Measurements from ENCODE around the gene CAPN14.

The CAPN14 gene

GRCh38 chr2:31259075-31259474 lies 41.8 kb upstream of the CAPN14 start:
- Histone ChIP-seq H3K4me3 (ENCODE audit: low read depth in 1 of 2, low read length in 1 of 2) (no peak overlapping the region), H3K27ac (no peak overlapping the region), H3K9me3 (no peaks in the 10 kb centered on the region), H3K27me3 (no peaks in the 10 kb centered on the region), H3K4me1 (ENCODE audit: control insufficient read depth in 1 of 2, insufficient read depth in 1 of 2, low read depth in 1 of 2, low read length in 1 of 2) (no peaks in the 10 kb centered on the region), H3K36me3 (no peaks in the 10 kb centered on the region)
- TF ChIP-seq, protein P1, sequence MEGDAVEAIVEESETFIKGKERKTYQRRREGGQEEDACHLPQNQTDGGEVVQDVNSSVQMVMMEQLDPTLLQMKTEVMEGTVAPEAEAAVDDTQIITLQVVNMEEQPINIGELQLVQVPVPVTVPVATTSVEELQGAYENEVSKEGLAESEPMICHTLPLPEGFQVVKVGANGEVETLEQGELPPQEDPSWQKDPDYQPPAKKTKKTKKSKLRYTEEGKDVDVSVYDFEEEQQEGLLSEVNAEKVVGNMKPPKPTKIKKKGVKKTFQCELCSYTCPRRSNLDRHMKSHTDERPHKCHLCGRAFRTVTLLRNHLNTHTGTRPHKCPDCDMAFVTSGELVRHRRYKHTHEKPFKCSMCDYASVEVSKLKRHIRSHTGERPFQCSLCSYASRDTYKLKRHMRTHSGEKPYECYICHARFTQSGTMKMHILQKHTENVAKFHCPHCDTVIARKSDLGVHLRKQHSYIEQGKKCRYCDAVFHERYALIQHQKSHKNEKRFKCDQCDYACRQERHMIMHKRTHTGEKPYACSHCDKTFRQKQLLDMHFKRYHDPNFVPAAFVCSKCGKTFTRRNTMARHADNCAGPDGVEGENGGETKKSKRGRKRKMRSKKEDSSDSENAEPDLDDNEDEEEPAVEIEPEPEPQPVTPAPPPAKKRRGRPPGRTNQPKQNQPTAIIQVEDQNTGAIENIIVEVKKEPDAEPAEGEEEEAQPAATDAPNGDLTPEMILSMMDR (IDR thresholded peaks at IDR 0.05) = no peak

- H3K4me1 ChIP-seq (ENCODE audit: control insufficient read depth in 1 of 2, insufficient read depth in 1 of 2, low read depth in 1 of 2, low read length in 1 of 2) = no peaks in the 10 kb centered on the region
- H3K9me3 ChIP-seq = no peaks in the 10 kb centered on the region
These were observed 41.0 kb upstream of the CAPN14 start for GRCh38 chr2:31258351-31258750.

GRCh38 chr2:31256611-31257382 lies 39.5 kb upstream of the CAPN14 start:
- H3K4me1 ChIP-seq (ENCODE audit: control insufficient read depth in 1 of 2, insufficient read depth in 1 of 2, low read depth in 1 of 2, low read length in 1 of 2) = peaks cover 0 to 3% of the 10 kb centered on the region in 2 experiments
- H3K4me3 ChIP-seq (ENCODE audit: low read depth in 1 of 2, low read length in 1 of 2) = no peak overlapping the region
- TF ChIP-seq, protein P1 (IDR thresholded peaks at IDR 0.05) = no peak
- H3K27ac ChIP-seq = no peak overlapping the region
- H3K27me3 ChIP-seq = no peaks in the 10 kb centered on the region
- no peaks in the 10 kb centered on the region for H3K9me3 ChIP-seq
- no peaks in the 10 kb centered on the region for H3K36me3 ChIP-seq

More at GRCh38 chr2:31258351-31258750, 41.0 kb upstream of the CAPN14 start:
- H3K27me3 ChIP-seq = no peaks in the 10 kb centered on the region
- H3K4me3 ChIP-seq (ENCODE audit: low read depth in 1 of 2, low read length in 1 of 2) = no peak overlapping the region
- no peaks in the 10 kb centered on the region for H3K36me3 ChIP-seq
- H3K27ac ChIP-seq = no peak overlapping the region
- TF ChIP-seq, protein P1 (IDR thresholded peaks at IDR 0.05) = no peak

DNA sequence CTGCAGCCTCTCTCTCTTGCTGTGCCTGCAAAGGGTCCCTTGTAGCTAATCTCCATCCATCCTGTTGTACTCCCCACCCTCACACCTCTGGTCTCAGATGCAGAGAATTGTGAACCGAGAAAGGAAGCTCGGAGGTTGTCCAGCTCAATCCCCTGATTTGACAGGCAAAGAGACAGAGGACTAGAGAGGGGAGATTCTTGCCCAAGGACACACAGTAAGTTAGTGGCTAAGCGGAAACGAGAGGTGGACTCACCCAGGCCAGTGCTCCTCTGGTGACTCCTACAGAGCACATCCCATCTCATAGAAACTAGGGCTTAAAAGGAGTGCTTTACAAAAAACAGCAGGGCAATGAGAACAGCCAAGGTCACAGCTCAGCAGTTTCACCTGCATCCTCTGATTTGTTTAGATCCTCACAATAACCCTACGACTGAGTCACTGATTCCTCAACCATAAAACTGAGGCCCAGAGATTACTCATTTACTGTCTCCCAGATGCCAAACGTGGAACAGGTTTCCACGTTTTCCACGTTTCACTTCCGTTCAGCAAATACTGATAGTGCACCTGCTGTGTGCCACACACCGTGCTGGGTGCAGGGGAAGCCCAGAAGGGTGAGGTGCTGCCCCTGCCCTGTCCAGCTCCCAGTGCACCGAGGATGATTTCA lies 38.7 kb upstream of the CAPN14 start:
- Histone ChIP-seq H3K4me1 (ENCODE audit: control insufficient read depth in 1 of 2, insufficient read depth in 1 of 2, low read depth in 1 of 2, low read length in 1 of 2) (peaks cover 3 to 4% of the 10 kb centered on the region in 2 experiments), H3K36me3 (no peaks in the 10 kb centered on the region), H3K27me3 (no peaks in the 10 kb centered on the region), H3K4me3 (ENCODE audit: low read depth in 1 of 2, low read length in 1 of 2) (no peak overlapping the region), H3K27ac (no peak overlapping the region), H3K9me3 (no peaks in the 10 kb centered on the region)
- TF ChIP-seq, protein P1 (IDR thresholded peaks at IDR 0.05) = no peak

DNA sequence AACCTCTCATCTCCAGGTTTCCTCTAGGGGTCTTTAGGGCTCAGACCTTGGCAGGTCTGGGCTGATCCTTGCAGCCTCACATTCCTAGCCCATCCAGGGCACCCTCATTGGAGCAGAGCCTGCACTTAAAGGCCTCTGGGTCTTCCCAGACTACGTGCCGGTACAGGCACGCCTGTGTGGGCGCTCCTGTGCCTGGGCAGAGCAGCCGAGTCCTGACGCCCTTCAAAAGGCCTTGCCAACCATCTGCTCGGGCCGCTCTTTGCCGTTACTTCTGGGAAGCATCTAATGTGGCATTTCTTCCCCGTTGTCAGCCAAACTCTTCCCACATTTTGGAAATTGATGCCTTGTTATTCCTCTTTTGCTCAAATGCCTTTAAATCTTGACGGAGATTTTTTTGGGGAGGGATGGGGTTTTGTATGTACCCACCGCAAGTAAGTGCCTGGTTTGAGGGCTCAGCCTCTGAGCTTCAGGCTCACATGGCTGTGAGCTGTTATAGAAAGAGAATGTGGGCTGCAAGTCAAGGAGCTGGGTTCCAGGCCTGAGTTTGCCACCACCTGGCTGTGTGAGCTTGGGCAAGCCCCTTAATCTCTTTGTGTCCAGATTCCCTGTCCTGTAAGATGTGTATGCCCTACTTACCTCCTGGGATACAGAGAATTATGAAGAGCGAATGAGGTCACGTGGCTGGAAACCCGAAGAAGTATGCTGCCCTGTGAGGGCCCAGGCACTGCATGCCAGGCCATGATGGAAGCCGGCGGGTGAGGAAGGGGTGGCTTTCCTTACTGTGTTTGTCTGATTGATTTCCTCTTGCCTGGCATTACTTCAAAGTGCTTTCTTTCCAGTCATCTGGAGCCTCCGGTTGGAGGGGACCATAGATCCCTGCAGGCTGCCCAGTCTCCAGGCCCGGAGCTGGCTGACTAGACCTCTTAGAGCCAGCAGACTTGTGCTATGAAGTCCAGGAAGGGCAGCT lies 37.2 kb upstream of the CAPN14 start:
- Histone ChIP-seq H3K4me1 (ENCODE audit: control insufficient read depth in 1 of 2, insufficient read depth in 1 of 2, low read depth in 1 of 2, low read length in 1 of 2) (peaks cover 3 to 4% of the 10 kb centered on the region in 2 experiments), H3K27ac (no peak overlapping the region), H3K4me3 (ENCODE audit: low read depth in 1 of 2, low read length in 1 of 2) (no peak overlapping the region), H3K36me3 (no peaks in the 10 kb centered on the region), H3K27me3 (no peaks in the 10 kb centered on the region), H3K9me3 (no peaks in the 10 kb centered on the region)
- TF ChIP-seq, protein P1 (IDR thresholded peaks at IDR 0.05) = no peak
